Measurements from ENCODE around the gene ACACB. TPM values are rescaled to one million over a fixed set of nuclear protein-coding genes. Genes with fewer than 3 reads are reported as not detected.

Gene ACACB
- total and polyA plus RNA-seq, 2 donors (not counting 3 experiments of a cell fraction or from before 2014, with no cell fraction given), result 1.3 to 5.7 TPM

DNA sequence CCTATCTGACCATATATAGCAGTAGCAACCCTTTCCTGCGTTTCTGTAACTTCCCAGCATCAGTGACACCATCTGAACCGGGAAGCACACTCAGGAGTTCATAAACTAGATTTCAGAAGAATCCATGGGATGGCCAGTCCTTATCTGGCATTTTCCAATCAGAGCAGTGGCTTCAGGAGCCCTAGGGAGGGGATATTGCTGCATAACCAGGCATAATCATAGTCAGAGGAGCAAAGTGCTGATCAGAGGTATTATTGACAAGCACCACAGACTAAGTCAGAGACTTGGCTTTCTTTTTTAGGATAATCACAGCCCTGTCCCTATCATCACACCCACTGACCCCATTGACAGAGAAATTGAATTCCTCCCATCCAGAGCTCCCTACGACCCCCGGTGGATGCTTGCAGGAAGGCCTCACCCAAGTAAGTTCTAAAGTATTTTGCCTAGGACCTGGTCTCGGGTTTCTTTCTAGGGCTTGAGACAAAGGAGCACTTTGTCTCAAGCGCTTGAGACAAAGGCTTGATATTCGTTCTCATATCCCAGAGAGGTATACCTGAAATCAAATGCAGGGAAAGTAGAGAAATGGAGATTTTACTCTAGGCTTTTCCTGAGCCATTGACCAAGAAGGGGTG is 137.6 kb downstream of the ACACB start:
- Histone ChIP-seq H3K27me3 (ENCODE audit: control insufficient read depth in 2 of 2, insufficient read depth in 2 of 2, low read length in 2 of 2) (no peaks in the 10 kb centered on the region), H3K36me3 (ENCODE audit: control insufficient read depth in 2 of 2, extremely low read depth in 1 of 2, insufficient read depth in 2 of 2, low read length in 2 of 2) (no peaks in the 10 kb centered on the region), H3K9ac (replicated peaks; ENCODE audit: extremely low read depth, insufficient read depth, low read length) (no peak overlapping the region), H3K4me3 (replicated peaks in 1 of 3; ENCODE audit: insufficient read depth in 1 of 3, low read depth in 1 of 3, low read length in 3 of 3) (no peak overlapping the region), H3K27ac (ENCODE audit: insufficient read depth, low read depth, low read length) (no peak overlapping the region), H2AFZ (ENCODE audit: low read depth, low read length) (no peak overlapping the region), H3K79me2 (ENCODE audit: control insufficient read depth, insufficient read depth, low read length) (no peaks in the 10 kb centered on the region), H3K4me2 (ENCODE audit: insufficient read depth, low read length) (no peak overlapping the region), H3K9me1 (replicated peaks; ENCODE audit: control insufficient read depth, extremely low read depth, insufficient read depth, low read length) (no peaks in the 10 kb centered on the region), H4K20me1 (replicated peaks; ENCODE audit: control insufficient read depth, extremely low read depth, insufficient read depth, low read length) (no peaks in the 10 kb centered on the region), H3K4me1 (ENCODE audit: control insufficient read depth, extremely low read depth, insufficient read depth, low read length) (no peaks in the 10 kb centered on the region), H3K9me3 (replicated peaks; ENCODE audit: control insufficient read depth, insufficient read depth, low read length) (no peaks in the 10 kb centered on the region)
- dilution Hi-C loops (cut with MboI; ENCODE audit: extremely low pct_ligation_motif_present, low sequenced_read_pairs) (no loop called here), intact Hi-C loops (cut with micrococcal nuclease) (no loop called here)
- no TSS peak for BruUV-seq (replicated peaks)
- CTCF ChIA-PET, result interaction anchor here (1.7 kb wide), 1 partner anchor 142 kb away, joined by 10 read pairs; no protein-coding TSS in a partner anchor
- DNase-seq (ENCODE audit: low read depth, low spot score) (no peak), FAIRE-seq (no peak)
- POLR2A ChIA-PET, result no interaction called here
- TF ChIP-seq, protein P1, sequence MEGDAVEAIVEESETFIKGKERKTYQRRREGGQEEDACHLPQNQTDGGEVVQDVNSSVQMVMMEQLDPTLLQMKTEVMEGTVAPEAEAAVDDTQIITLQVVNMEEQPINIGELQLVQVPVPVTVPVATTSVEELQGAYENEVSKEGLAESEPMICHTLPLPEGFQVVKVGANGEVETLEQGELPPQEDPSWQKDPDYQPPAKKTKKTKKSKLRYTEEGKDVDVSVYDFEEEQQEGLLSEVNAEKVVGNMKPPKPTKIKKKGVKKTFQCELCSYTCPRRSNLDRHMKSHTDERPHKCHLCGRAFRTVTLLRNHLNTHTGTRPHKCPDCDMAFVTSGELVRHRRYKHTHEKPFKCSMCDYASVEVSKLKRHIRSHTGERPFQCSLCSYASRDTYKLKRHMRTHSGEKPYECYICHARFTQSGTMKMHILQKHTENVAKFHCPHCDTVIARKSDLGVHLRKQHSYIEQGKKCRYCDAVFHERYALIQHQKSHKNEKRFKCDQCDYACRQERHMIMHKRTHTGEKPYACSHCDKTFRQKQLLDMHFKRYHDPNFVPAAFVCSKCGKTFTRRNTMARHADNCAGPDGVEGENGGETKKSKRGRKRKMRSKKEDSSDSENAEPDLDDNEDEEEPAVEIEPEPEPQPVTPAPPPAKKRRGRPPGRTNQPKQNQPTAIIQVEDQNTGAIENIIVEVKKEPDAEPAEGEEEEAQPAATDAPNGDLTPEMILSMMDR (IDR thresholded peaks at IDR 0.05; ENCODE audit: extremely low read depth in 1 of 2, insufficient read depth in 1 of 2, low read depth in 1 of 2, low read length in 2 of 2), result no peak
- TF ChIP-seq, protein P2, sequence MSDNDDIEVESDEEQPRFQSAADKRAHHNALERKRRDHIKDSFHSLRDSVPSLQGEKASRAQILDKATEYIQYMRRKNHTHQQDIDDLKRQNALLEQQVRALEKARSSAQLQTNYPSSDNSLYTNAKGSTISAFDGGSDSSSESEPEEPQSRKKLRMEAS (IDR thresholded peaks at IDR 0.05; ENCODE audit: insufficient read depth, insufficient read length), result no peak
- no peak for TF ChIP-seq POLR2AphosphoS5 (IDR thresholded peaks at IDR 0.05; ENCODE audit: insufficient read depth, low read depth, low read length)
- no peak for TF ChIP-seq JUN (IDR thresholded peaks at IDR 0.05; ENCODE audit: borderline replicate concordance, insufficient read depth, insufficient read length, low read depth)
- no peak for TF ChIP-seq FOS (IDR thresholded peaks at IDR 0.05; ENCODE audit: borderline replicate concordance, insufficient read depth, low read length)
- TF ChIP-seq POLR2A (IDR thresholded peaks at IDR 0.05; ENCODE audit: low read depth, low read length), result no peak
- no peak for TF ChIP-seq GATA2 (IDR thresholded peaks at IDR 0.05; ENCODE audit: insufficient read depth, insufficient read length, low read depth, low read length)
- TF ChIP-seq EZH2 (IDR thresholded peaks at IDR 0.05; ENCODE audit: borderline replicate concordance, low read depth, low read length, severe bottlenecking), result no peak
- no peak for TF ChIP-seq MYC (IDR thresholded peaks at IDR 0.05; ENCODE audit: low read depth, low read length)

Measured in endothelial cell of umbilical vein (primary cell).